GM19025 (cell line): Measurements from ENCODE around the gene POSTN.

Experiments
- ATAC-seq: cut with Tn5 transposase; IDR thresholded peaks from one replicate; pipeline ENCODE4 v1.9.1; 2021; ENCODE audit warnings: mild to moderate bottlenecking, low read depth, moderate library complexity; ENCODE audit not compliant: unreplicated experiment

Gene POSTN

DNA sequence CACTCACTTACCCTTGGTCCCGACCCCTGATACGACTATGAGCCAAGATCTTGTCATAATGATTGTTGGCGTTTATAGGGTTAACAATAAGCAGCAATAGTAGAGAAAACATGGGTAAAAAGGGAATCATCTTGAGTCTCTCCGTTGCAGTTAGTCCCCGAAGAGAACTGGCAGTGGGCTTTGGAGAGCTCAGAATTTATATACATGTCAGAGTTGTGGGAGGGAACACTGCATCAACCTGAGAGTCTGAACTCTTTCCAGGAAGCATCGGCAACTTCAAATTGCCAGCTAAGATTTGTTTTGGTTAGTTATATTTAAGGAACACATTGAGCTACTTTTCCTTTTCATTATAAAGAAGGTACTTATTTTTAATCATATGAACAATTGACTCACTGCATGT, at the start of gene POSTN:
TSS of gene POSTN (minus strand) at position 172 of the 400 bp plus-strand sequence. CDS start at position 130, 42 bp downstream.
- ATAC-seq: no peak

DNA sequence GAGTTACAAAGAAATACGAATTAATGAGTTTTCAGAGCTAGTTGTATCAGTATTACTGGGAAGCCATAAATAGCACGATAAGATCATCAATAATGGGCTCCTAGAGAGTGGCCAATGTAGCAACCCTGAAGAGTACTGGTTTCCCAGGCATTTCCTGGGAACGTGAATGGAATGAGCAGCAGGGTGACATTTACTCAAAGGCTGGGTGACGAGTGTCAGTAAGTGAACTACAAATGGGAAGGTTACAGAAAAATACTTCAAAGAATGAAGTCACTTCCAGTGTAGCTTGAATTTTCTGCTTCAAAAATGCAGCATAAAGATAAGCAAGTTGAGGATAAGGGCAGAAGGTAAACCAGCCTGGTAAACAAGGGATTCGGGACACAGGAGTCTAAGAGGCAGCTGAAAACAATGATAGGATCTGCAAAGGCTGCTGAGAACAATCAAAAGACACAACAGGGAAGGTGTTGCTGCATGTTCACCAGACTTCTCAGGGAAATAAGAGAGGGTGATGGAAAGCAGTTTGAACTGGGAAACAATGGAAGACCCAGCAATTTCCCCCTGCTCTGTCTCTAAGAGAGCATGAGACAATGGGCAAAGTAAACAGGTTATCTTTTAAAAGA, 48.6 kb upstream of the POSTN start:
- ATAC-seq: no peak

DNA sequence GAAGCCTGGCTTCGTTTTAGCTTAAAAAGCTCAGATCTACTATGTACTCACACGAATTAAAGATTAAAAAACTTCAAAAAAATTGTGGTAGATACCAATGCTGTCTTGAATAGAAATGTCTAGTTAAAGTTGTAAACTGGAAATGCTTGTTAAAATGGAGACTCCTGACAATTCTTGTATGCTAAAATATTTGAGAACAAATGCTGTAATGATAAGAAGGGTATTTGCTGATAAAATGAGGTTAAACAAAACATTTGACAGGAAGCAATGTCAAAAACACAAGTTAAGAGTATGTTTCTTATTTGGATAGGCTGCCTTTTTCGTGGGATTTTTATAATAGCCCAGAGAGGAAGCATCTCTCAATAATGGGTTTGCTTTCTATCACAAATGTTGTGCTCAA, 48.0 kb upstream of the POSTN start:
- no peak for ATAC-seq

- ATAC-seq: no peak
Measured at GRCh38 chr13:37645181-37645740, 46.7 kb upstream of the POSTN start.

- no peak for ATAC-seq
Measured at GRCh38 chr13:37641391-37641790, 42.8 kb upstream of the POSTN start.

DNA sequence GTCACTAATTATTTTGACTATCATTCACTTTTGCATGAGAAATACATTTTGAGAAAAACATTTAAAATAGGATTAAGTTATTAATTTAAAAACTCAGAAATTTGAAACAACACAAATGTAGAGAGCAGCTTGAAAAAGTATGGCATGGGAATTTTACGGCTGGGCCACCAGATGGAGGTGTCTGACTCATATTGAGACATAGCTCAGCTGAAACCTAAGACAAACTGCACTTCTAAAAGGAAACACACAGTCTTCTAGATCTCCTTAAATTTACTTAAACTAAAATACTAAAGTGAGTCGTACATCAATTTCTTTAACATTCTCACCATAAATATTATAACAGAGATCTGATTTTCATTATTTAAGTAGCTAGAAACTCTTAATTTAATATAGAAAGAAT, 41.9 kb upstream of the POSTN start:
- no peak for ATAC-seq

- ATAC-seq: no peak
Measured at GRCh38 chr13:37636701-37637100, 38.1 kb upstream of the POSTN start.

- ATAC-seq: no peak
Measured at GRCh38 chr13:37632294-37632693, 33.7 kb upstream of the POSTN start.

DNA sequence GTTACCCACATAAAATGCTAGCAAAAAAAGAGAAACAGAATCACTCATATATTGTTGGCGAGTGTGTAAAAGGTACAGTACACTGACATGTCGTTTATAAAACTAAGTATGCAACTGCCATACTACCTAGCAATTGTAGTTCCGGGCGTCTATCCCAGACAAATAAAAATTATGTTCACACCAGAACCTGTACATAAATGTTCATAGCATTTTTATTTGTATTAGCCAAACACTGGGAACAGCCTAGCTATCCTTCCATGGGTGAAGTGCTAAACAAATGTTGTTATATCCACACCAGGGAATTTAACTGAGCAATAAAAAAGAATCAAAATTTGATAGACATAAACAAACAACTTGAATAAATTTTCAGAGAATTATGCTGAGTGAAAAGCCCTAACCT, 28.9 kb upstream of the POSTN start:
- no peak for ATAC-seq

DNA sequence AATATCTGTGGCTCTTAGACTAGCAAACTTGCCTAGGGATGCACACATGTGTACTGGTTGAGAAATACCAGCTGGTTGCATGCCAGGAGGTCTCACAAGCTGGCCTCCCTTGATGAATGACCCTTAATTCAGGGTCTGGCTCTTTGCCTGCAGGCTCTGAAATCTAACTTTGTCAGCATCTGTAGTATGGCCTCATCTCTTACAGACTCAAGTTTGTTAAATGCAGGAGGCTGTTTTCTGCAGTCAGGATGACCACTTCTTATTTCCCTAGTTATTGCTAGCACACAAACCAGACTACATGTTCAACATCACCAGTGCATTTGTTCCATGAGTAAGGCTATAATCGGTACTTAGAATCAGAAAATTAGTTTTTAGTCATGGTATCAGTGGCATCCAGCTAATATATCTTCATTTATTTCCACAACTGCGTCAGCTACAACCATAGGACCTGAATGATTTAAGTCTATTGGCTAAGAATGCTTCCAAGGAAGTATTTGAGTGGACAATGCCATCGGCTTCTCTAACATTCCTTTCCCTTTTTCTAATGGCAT, 23.3 kb upstream of the POSTN start:
- ATAC-seq: no peak

DNA sequence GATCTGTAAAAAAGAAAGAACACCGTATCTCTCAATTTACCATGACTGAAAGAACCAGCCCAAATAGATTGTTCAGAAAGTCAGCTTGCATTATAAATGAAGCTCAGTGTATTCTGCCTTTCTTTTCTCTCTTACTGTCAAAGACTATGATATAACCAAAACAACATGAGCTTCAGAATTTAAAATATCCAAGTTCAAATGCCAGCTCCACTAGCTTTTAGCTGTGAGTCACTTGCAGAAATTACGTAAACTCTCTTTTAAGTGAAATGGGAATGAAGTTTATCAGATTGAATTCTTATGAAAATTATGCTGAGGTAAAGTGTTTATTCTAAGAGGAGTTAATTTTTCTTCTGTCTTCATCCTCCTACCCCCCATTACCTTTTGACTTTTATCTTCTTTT, 20.0 kb upstream of the POSTN start:
- no peak for ATAC-seq

DNA sequence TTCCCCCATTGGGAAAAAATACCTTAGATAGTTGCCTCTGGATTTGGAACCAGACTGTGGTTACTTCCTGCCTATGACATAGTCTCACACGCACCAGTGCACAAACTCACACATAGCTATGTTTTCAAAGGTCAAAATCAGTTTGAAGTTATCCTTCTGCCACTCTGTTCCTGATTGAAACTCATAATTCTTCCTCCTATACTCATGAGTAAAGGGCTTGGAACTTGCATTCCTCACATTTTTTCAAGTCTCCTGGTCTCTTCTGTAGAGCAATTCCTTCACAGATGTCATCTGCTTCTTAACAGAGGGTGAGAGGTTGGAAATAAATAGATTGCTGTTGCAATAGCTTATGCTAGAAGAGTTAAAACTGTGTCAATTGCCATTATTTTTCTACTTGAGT, 18.6 kb upstream of the POSTN start:
- no peak for ATAC-seq

DNA sequence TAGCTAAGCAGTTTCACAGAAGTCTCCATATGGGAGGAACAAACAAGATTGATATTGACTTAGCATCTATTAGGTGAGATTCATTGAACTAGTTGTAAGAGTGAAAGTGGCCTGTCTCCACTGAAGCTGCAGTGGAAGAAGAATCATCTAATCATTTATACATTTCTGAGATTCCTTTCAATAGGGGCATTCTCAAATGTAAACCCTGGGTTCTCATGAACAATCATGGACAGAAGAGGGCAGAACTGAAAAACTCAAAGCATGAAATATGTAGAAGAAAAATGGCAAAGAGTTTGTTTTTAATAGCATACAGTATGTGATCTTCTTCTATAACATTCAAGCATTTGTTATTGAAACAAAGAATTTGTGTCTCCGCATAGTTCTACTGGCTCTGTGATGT, 17.6 kb upstream of the POSTN start:
- no peak for ATAC-seq

GRCh38 chr13:37615276-37615675, 16.7 kb upstream of the POSTN start:
- ATAC-seq: no peak

DNA sequence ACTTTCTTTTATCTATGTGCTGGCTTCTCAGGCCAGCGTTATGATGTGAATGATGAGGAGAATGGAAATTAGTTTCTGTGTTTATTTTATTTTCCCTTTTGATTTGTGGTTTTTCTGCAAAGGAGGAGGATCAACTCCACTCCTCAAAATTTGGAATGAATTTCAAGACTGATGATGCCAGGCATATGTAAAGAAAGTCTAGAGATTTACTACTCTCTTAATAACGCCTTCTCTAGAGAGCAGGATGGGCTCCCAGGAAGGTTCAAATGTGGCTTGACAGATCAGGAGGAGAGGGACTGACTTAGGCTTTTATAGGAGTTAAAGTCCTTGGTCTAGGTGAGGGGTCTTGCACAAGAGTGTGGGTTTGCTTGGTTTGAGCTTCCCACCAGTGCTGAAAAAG, 15.1 kb upstream of the POSTN start:
- ATAC-seq: no peak

- ATAC-seq: no peak
Measured at GRCh38 chr13:37613236-37613635, 14.7 kb upstream of the POSTN start.

DNA sequence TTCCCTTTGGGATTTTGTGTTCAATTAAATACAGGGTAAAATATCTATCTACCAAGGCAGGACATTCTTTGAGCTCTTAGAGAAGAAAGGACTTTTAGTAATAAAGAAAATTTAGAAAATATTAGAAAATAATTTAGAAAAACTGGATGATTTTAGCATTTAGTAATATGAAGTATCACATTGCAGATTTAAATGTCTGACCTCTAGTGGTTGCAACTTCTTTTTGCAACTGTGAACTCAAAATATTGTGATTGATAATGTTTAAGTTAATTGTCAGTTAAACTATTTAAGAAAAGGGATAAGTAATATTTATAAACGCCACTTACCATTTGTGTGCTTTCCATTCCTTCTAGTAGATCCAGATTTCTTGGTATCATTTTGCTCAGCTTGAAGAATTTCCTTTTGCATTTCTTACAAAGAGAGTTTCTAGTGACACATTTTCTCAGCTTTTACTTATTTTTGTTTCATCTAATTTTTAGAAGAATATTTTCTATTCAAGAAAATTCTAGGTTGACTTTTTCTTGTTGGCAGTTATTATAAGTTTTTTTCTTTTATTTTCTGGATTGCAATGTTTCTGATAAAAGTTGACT, 10.3 kb upstream of the POSTN start:
- no peak for ATAC-seq

DNA sequence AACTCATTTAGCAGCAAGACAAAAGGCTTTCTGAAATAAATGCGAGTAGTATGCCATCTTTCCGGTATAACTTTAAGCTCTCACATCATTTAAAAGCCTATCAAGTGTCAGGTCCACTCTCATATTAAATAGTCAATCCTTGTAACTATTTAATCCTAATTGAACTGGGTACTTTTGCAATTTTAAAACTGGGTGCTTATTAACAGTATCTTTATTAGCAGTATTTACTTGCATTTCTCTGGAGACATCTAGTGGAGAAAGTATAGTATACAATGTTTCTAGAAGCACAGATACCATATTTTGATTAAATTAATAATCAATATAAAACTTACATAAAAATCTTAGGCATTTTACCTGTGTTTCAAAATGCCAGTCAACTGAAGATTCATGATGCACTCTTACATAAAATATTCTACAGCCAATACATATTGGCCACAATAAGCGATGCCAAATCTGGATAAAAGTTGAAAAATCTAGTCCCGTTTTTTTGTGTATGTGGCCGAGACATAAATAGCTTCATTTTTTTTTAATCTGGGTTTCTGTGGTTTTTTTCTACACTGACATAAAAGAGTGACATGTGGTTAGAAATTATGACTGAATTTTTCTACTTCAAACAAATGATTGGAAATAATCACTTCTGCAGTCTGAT, 4.3 kb upstream of the POSTN start:
- ATAC-seq: no peak

GRCh38 chr13:37601648-37602440, 3.3 kb upstream of the POSTN start:
- no peak for ATAC-seq

GRCh38 chr13:37599519-37599918, 951 bp upstream of the POSTN start:
- ATAC-seq: no peak
